ENCODE measurements around the gene SLC16A12. TPM values are rescaled to one million over a fixed set of nuclear protein-coding genes. Genes with fewer than 3 reads are reported as not detected.

Gene SLC16A12
- total and polyA plus RNA-seq, 11 donors = 1.7 to 6.6 (median 2.9) TPM

- Histone ChIP-seq H3K36me3 (no peaks in the 10 kb centered on the region), H3K4me3 (no peak overlapping the region), H3K9me3 (no peaks in the 10 kb centered on the region), H3K27ac (no peak overlapping the region), H3K4me1 (no peaks in the 10 kb centered on the region), H3K27me3 (no peaks in the 10 kb centered on the region)
- no peak for ATAC-seq
- DNase-seq = no peak
- intact Hi-C loops (cut with DNase I) = loop anchor here in 5 of 10 donors (1.0 to 10.0 kb wide), 6 partner anchors 96 to 536 kb away; partner anchors contain the start of gene KIF20B (in 1 of the 5)
- TF ChIP-seq POLR2A (IDR thresholded peaks at IDR 0.05) = no peak
- TF ChIP-seq, protein P1, sequence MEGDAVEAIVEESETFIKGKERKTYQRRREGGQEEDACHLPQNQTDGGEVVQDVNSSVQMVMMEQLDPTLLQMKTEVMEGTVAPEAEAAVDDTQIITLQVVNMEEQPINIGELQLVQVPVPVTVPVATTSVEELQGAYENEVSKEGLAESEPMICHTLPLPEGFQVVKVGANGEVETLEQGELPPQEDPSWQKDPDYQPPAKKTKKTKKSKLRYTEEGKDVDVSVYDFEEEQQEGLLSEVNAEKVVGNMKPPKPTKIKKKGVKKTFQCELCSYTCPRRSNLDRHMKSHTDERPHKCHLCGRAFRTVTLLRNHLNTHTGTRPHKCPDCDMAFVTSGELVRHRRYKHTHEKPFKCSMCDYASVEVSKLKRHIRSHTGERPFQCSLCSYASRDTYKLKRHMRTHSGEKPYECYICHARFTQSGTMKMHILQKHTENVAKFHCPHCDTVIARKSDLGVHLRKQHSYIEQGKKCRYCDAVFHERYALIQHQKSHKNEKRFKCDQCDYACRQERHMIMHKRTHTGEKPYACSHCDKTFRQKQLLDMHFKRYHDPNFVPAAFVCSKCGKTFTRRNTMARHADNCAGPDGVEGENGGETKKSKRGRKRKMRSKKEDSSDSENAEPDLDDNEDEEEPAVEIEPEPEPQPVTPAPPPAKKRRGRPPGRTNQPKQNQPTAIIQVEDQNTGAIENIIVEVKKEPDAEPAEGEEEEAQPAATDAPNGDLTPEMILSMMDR (IDR thresholded peaks at IDR 0.05) = no peak
- WGBS, 4 donors = 97 to 99% (median 98%) methylated on average over 3 of the region's 3 CpGs
Observed at GRCh38 chr10:89563311-89563710, 27.9 kb upstream of the SLC16A12 start.

DNA sequence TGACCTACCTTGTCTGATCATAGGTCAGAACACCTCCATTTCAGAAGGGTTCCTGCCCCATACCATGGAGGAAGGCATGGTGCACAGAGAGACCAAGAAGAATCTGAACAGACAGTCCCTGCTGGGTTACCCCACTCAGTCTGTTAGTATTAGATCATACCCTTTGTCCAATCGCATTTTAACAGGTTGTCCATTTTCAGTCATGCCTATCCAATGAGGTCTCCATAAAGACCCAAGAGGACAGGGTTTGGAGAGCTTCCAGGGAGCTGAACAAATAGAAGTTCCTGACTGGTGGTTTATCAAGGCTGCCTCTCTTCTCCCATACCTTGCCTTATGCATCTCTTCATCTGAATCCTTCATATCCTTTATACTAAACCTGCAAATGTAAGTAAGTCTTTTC, 21.2 kb upstream of the SLC16A12 start:
- intact Hi-C loops (cut with DNase I) = loop anchor here in 4 of 10 donors (2.0 to 10.0 kb wide), 3 partner anchors 82 to 134 kb away; no protein-coding TSS in a partner anchor
- Histone ChIP-seq H3K36me3 (no peaks in the 10 kb centered on the region), H3K9me3 (no peaks in the 10 kb centered on the region), H3K4me3 (no peak overlapping the region), H3K4me1 (peaks cover 0 to 6% (median 0%) of the 10 kb centered on the region in 12 donors), H3K27me3 (no peaks in the 10 kb centered on the region), H3K27ac (no peak overlapping the region)
- DNase-seq (no peak), ATAC-seq (peak in 1 of 4 donors; percentile 24)
- 76 to 89% (median 83%) methylated on average over 1 of the region's 1 CpG for WGBS, 4 donors
- TF ChIP-seq POLR2A (IDR thresholded peaks at IDR 0.05) = no peak
- TF ChIP-seq, protein P1 (IDR thresholded peaks at IDR 0.05) = no peak

- ATAC-seq = peak; percentile 70 to 85 (median 80)
- H3K4me1 ChIP-seq = peaks cover 0 to 6% (median 0%) of the 10 kb centered on the region in 12 donors
- WGBS, 4 donors = 74 to 81% (median 78%) methylated on average over 7 of the region's 7 CpGs
- no peaks in the 10 kb centered on the region for H3K27me3 ChIP-seq
- H3K4me3 ChIP-seq = no peak overlapping the region
- H3K27ac ChIP-seq = no peak overlapping the region
- no peaks in the 10 kb centered on the region for H3K36me3 ChIP-seq
- H3K9me3 ChIP-seq = no peaks in the 10 kb centered on the region
- intact Hi-C loops (cut with DNase I) = loop anchor here in 6 of 10 donors (2.0 to 10.0 kb wide), 3 partner anchors 81 to 133 kb away; no protein-coding TSS in a partner anchor
- DNase-seq = peak in 1 of 5 donors; percentile 31
- no peak for TF ChIP-seq POLR2A (IDR thresholded peaks at IDR 0.05)
- TF ChIP-seq, protein P1 (IDR thresholded peaks at IDR 0.05) = peak in 9 of 12 donors; percentile 17 to 50 (median 35)
Observed at GRCh38 chr10:89555688-89556445, 20.5 kb upstream of the SLC16A12 start.

DNA sequence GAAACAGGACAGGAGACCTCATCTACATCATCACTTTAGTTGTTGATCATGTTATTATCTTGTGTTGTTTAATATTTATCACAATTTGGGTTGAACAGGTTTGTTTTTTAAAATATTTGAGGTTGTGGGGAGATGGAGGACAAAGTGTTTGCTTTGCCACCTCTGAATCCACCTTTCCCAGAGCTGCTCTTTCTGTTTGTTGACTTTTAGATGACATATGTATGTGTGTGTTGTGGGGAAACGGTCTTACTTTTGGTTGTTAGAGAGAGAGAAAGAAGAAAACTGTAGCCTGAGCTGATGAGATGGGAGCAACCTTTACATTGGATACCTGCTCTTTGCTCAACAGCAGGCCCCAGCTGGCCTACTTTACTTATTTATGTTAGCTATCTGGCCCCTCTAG, 19.0 kb upstream of the SLC16A12 start:
- 86 to 98% (median 91%) methylated on average over 1 of the region's 1 CpG for WGBS, 4 donors
- ATAC-seq = no peak

More for the DNA sequence above, 19.0 kb upstream of the SLC16A12 start:
- Histone ChIP-seq H3K9me3 (no peaks in the 10 kb centered on the region), H3K4me1 (peaks cover 0 to 6% (median 0%) of the 10 kb centered on the region in 12 donors), H3K4me3 (no peak overlapping the region), H3K27me3 (no peaks in the 10 kb centered on the region), H3K27ac (no peak overlapping the region), H3K36me3 (no peaks in the 10 kb centered on the region)
- no peak for TF ChIP-seq POLR2A (IDR thresholded peaks at IDR 0.05)
- TF ChIP-seq, protein P1 (IDR thresholded peaks at IDR 0.05) = no peak
- no peak for DNase-seq
- intact Hi-C loops (cut with DNase I) = loop anchor here in 4 of 10 donors (2.0 to 10.0 kb wide), 3 partner anchors 77 to 128 kb away; no protein-coding TSS in a partner anchor
